OCI-LY7 (cell line): ENCODE results near the gene SPATA32. TPM values are rescaled to one million over a fixed set of nuclear protein-coding genes. Genes with fewer than 3 reads are reported as not detected.

Source experiments
- BruUV-seq: library from RNA; stranded (reverse); fragments of 400-500 nt; replicated peaks from 2 replicates; lab custom pipeline; 2021; lab: Mats Ljungman, UMichigan
- CTCF ChIA-PET: fragments of 300-600 bp; sonication (Branson Sonifier 250); formaldehyde crosslinking; loops from one replicate; lab custom pipeline; 2022; ENCODE audit warnings: antibody characterized with exemption; ENCODE audit not compliant: unreplicated experiment; lab: Charles Lee
- POLR2A ChIA-PET: fragments of 300-600 bp; sonication (Branson Sonifier 250); formaldehyde crosslinking; loops from one replicate; lab custom pipeline; 2022; ENCODE audit warnings: antibody characterized with exemption; lab: Charles Lee
- DNase-seq: peaks from one replicate; pipeline ENCODE4 v3.0.0-alpha.2; 2015; ENCODE audit warnings: low spot score
- H2AFZ ChIP-seq: fragments of 200-600 bp; sonication (generic), shearing (Covaris generic); 2 replicates; pipeline ENCODE4 v1.6.1; 2014; ENCODE audit warnings: mild to moderate bottlenecking, antibody characterized with exemption, low read length, moderate library complexity
- H3K27ac ChIP-seq: fragments of 200-600 bp; sonication (generic); 2 replicates; pipeline ENCODE4 v1.5.1; 2014; ENCODE audit warnings: mixed run types, low read depth, mild to moderate bottlenecking, moderate library complexity, low read length, inconsistent platforms; ENCODE audit not compliant: poor library complexity, severe bottlenecking
- H3K36me3 ChIP-seq: fragments of 200-600 bp; sonication (generic); 2 replicates; pipeline ENCODE4 v1.6.1; 2014; ENCODE audit warnings: mild to moderate bottlenecking, antibody characterized with exemption, low read length, moderate library complexity, mixed read lengths; ENCODE audit not compliant: insufficient read depth
- H3K4me1 ChIP-seq: fragments of 200-600 bp; sonication (generic); 2 replicates; pipeline ENCODE4 v1.5.1; 2014; ENCODE audit warnings: mild to moderate bottlenecking, low read length; ENCODE audit not compliant: insufficient read depth, poor library complexity, severe bottlenecking
- H3K4me2 ChIP-seq: fragments of 200-600 bp; sonication (generic); 2 replicates; pipeline ENCODE4 v1.6.1; 2014; ENCODE audit warnings: mild to moderate bottlenecking, low read length
- H3K4me3 ChIP-seq: fragments of 200-600 bp; sonication (generic); 2 replicates; pipeline ENCODE4 v1.5.1; 2014; ENCODE audit warnings: mild to moderate bottlenecking, low read depth, low read length; ENCODE audit not compliant: poor library complexity, severe bottlenecking
- H3K79me2 ChIP-seq: fragments of 200-600 bp; sonication (generic); 2 replicates; pipeline ENCODE4 v1.6.1; 2016; ENCODE audit warnings: low read depth, mild to moderate bottlenecking, low read length, moderate library complexity, mixed read lengths; ENCODE audit not compliant: insufficient read depth
- H3K9me2 ChIP-seq: fragments of 200-600 bp; sonication (generic); 2 replicates; pipeline ENCODE4 v1.6.1; 2016; ENCODE audit warnings: mild to moderate bottlenecking, low read length, mixed read lengths; ENCODE audit not compliant: insufficient read depth
- H3K9me3 ChIP-seq: fragments of 200-600 bp; sonication (generic); 2 replicates; pipeline ENCODE4 v1.6.1; 2014; ENCODE audit warnings: mild to moderate bottlenecking, mixed run types, low read length, mixed read lengths
- H4K20me1 ChIP-seq: fragments of 200-600 bp; sonication (generic); 2 replicates; pipeline ENCODE4 v1.6.1; 2014; ENCODE audit warnings: mild to moderate bottlenecking, antibody characterized with exemption, low read length, moderate library complexity, mixed read lengths; ENCODE audit not compliant: insufficient read depth
- EZH2phosphoT487 ChIP-seq: fragments of 200-600 bp; sonication (generic); IDR thresholded peaks from 2 replicates; pipeline ENCODE4 v1.6.1; 2018; ENCODE audit warnings: low read depth, borderline replicate concordance, mild to moderate bottlenecking, mixed run types, antibody characterized with exemption, low read length, moderate library complexity, mixed read lengths
- intact Hi-C: fragments of 100-400 bp; cut with micrococcal nuclease; formaldehyde crosslinking; loops from one replicate; pipeline ENCODE4 v1.10.0; 2022; ENCODE audit not compliant: unreplicated experiment
- total RNA-seq, 2 experiments: library from RNA; depleted of rRNA in 1 of 2; stranded (reverse); fragments of >200 nt in 1 of 2; shearing (Covaris generic) in 1 of 2; gene quantifications; 2 replicates each; pipeline ENCODE4 v1.2.3, GENCODE V29; 2014 to 2022
- TF ChIP-seq, protein P1 (sequence below): fragments of 200-600 bp; sonication (generic); conservative IDR thresholded peaks from 2 replicates; pipeline ENCODE4 v1.5.1; 2014; ENCODE audit warnings: mild to moderate bottlenecking, antibody characterized with exemption, low read length, moderate library complexity, mixed read lengths

Gene SPATA32
- total RNA-seq, 2 experiments from 2014 or later: not detected

DNA sequence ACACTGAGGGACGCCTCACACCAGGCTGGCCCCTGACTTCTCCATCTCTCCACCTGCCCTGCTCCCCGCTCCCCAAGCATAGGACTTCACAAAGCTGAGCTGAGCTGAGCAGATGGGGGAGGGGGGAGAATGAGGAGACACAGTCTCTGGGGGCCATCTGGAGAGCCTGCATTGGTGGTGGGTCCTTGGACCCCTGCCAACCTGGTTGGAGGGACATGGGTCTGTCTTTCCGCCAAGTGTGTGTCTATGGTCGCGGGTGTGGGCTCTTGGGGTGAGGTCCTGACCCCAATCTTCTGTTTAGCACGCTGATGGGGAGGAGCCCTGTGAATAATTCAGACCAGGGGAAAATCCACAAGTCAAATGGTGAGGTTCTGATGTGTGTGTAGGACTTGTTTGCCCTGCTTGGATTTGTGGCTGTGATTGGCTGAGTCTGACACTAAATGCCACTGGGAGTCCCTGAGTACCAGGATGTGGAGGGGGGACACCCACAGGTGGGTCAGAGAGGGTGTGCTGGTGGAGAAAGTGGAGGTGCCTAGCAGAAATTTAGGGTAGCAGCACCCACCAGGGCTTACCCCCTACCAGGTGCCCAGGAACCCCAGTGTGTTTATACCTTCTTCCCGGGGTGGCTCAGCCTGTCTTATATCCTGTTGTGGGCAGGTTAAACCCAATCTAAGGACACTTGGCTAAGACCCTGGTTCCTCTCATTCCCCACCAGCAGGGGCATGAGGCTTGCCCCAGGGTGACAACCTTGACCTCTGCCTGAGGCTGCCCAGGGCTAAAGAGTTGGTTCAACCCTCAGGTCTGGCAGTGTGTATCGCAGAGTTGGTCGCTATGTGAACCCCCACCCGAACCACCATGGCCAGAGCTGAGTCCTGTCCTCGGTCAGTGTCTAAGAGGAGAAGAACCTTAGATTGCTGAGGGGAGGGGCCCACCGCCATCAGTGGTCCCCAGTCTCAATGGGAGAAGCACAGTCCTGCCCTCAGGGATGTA is 38.1 kb downstream of the SPATA32 start:
- no peak for TF ChIP-seq EZH2phosphoT487
- TF ChIP-seq, protein P1, sequence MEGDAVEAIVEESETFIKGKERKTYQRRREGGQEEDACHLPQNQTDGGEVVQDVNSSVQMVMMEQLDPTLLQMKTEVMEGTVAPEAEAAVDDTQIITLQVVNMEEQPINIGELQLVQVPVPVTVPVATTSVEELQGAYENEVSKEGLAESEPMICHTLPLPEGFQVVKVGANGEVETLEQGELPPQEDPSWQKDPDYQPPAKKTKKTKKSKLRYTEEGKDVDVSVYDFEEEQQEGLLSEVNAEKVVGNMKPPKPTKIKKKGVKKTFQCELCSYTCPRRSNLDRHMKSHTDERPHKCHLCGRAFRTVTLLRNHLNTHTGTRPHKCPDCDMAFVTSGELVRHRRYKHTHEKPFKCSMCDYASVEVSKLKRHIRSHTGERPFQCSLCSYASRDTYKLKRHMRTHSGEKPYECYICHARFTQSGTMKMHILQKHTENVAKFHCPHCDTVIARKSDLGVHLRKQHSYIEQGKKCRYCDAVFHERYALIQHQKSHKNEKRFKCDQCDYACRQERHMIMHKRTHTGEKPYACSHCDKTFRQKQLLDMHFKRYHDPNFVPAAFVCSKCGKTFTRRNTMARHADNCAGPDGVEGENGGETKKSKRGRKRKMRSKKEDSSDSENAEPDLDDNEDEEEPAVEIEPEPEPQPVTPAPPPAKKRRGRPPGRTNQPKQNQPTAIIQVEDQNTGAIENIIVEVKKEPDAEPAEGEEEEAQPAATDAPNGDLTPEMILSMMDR: peak; percentile 63
- intact Hi-C loops: no loop called here
- peaks cover 70% of the 10 kb centered on the region for H3K4me1 ChIP-seq
- H3K9me2 ChIP-seq: no peaks in the 10 kb centered on the region
- peak overlapping the region; percentile 97 for H3K27ac ChIP-seq
- CTCF ChIA-PET: interaction anchor here (0.6 kb wide), 1 partner anchor 47 kb away, joined by 3 read pairs; no protein-coding TSS in a partner anchor
- H3K36me3 ChIP-seq: no peaks in the 10 kb centered on the region
- BruUV-seq: no TSS peak
- H3K4me3 ChIP-seq: peak overlapping the region; percentile 96
- POLR2A ChIA-PET: interaction anchor here (0.6 to 1.0 kb wide), 3 partner anchors 8 to 171 kb away, joined by 3 to 7 read pairs (median 3); no protein-coding TSS in a partner anchor
- no peaks in the 10 kb centered on the region for H3K9me3 ChIP-seq
- peak; percentile 59 for DNase-seq
- peaks cover 63% of the 10 kb centered on the region for H3K79me2 ChIP-seq
- no peak overlapping the region for H2AFZ ChIP-seq
- H3K4me2 ChIP-seq: peak overlapping the region; percentile 98
- H4K20me1 ChIP-seq: peaks cover 7% of the 10 kb centered on the region; the same call in 1 of the 2 replicates

DNA sequence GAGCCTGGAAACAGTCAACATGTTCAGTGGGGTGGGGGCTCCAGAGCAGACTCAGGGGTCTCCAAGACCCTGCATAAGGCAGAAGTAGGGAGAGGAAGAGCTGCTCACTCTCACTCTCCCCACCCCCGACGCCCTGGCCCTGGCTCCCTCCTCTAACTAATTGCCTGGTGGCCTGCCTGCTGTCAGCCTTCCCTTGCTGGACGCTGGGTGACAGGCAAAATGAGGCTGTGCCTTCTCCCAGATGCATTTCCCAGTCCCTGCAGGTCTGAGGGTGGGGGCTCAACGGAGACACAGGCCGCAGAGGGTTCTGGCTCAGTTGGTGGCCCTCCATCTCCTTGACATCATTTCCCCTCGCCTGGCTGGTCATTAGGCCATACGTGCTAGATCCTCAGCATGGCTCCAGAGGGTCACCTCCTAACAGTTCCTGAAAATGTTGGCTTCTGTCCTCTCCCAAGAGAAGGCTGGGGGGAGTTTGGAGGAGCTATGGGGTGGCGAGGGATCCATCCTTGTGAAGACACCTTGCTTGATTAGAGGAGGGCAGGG is 38.8 kb downstream of the SPATA32 start:
- no TSS peak for BruUV-seq
- intact Hi-C loops: no loop called here

More for the DNA sequence above, 38.8 kb downstream of the SPATA32 start:
- Histone ChIP-seq H3K4me1 (peaks cover 62% of the 10 kb centered on the region), H3K27ac (peak overlapping the region; percentile 97), H3K4me2 (peak overlapping the region; percentile 98), H3K9me3 (no peaks in the 10 kb centered on the region), H4K20me1 (peaks cover 7% of the 10 kb centered on the region; the same call in 1 of the 2 replicates), H3K36me3 (no peaks in the 10 kb centered on the region), H3K9me2 (no peaks in the 10 kb centered on the region), H3K79me2 (peaks cover 55% of the 10 kb centered on the region), H2AFZ (no peak overlapping the region), H3K4me3 (peak overlapping the region; percentile 96)
- DNase-seq: no peak
- no peak for TF ChIP-seq EZH2phosphoT487
- TF ChIP-seq, protein P1: no peak
- POLR2A ChIA-PET: interaction anchor here (0.6 to 1.0 kb wide), 2 partner anchors 9 to 80 kb away, joined by 3 read pairs; no protein-coding TSS in a partner anchor
- CTCF ChIA-PET: no interaction called here
